Measurements from ENCODE around the gene EFNA1. TPM values are rescaled to one million over a fixed set of nuclear protein-coding genes. Genes with fewer than 3 reads are reported as not detected.
"Not testable (repeated sequence)": the region's sequence is repeated elsewhere in the genome, so short reads cannot be mapped to it uniquely, and the experiment has no call there.

Gene EFNA1
- total RNA-seq, 1 donor from 2014 or later = 66.7 TPM

DNA sequence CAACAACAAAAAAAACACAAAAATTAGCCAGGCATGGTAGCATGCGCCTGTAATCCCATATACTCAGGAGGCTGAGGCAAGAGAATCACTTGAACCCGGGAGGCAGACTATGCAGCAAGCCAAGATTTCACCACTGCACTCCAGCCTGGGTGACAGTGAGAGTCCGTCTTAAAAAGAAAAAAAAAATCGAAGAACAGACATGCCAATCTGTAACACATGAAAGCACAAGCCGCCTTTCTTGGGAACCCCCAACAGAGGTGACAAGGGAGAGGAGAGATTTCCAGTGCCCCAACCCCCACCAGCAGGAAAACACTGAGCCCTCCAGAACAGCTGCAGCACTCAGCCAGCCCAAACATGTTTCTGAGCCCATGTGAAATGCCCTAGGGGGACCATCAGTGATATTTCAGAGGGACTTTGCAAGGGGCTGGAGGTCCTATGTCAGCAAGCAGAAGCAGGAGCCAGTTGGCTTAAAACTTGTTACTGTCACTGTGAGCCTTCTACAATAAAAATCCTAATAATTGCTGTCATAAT, 14.2 kb upstream of the EFNA1 start:
- no peaks in the 10 kb centered on the region for H3K9me3 ChIP-seq
- TF ChIP-seq, protein P1, sequence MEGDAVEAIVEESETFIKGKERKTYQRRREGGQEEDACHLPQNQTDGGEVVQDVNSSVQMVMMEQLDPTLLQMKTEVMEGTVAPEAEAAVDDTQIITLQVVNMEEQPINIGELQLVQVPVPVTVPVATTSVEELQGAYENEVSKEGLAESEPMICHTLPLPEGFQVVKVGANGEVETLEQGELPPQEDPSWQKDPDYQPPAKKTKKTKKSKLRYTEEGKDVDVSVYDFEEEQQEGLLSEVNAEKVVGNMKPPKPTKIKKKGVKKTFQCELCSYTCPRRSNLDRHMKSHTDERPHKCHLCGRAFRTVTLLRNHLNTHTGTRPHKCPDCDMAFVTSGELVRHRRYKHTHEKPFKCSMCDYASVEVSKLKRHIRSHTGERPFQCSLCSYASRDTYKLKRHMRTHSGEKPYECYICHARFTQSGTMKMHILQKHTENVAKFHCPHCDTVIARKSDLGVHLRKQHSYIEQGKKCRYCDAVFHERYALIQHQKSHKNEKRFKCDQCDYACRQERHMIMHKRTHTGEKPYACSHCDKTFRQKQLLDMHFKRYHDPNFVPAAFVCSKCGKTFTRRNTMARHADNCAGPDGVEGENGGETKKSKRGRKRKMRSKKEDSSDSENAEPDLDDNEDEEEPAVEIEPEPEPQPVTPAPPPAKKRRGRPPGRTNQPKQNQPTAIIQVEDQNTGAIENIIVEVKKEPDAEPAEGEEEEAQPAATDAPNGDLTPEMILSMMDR (IDR thresholded peaks at IDR 0.05) = no peak
- H3K27me3 ChIP-seq = no peaks in the 10 kb centered on the region
- no peaks in the 10 kb centered on the region for H3K36me3 ChIP-seq
- no peak overlapping the region for H3K4me3 ChIP-seq
- H3K27ac ChIP-seq = no peak overlapping the region
- intact Hi-C loops (cut with DNase I) = no loop called here
- DNase-seq (ENCODE audit: low spot score in 2 of 2) = no peak
- H3K4me1 ChIP-seq = no peaks in the 10 kb centered on the region

DNA sequence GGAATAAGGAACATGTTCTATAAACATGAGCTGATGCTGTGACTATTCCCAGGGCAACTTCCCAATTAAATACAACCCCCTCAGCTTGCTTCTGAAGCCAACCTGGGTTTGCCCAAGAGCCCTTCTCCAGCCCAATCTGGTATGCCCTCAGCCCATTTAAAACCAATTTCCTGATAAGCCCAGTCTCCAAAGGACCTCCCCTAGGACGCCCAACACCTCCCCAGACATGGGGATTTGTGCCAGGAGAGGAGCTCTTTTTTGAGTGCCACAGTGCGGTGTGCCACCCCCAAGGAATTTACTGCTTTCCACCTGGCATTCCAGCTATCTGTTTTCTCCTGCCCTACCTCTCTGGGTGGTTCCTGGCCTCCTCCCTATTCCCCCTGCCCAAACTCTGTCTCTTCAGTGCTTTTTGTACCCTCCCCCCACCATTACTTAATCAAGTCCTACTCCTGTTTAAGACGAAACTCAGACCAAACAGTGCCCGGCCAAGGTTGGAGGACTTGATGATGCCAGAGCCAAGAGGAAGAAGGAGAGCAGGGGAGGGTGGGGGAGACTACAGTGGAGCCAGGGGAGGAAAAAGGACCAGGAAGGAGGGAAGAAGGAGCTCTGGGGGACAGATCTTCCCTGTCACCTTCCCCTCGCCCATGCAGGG, 11.4 kb upstream of the EFNA1 start:
- Histone ChIP-seq H3K36me3 (no peaks in the 10 kb centered on the region), H3K27ac (no peak overlapping the region), H3K4me3 (no peak overlapping the region), H3K9me3 (no peaks in the 10 kb centered on the region), H3K4me1 (no peaks in the 10 kb centered on the region), H3K27me3 (no peaks in the 10 kb centered on the region)
- no peak for DNase-seq (ENCODE audit: low spot score in 2 of 2)
- intact Hi-C loops (cut with DNase I) = no loop called here
- TF ChIP-seq, protein P1 (IDR thresholded peaks at IDR 0.05) = no peak

DNA sequence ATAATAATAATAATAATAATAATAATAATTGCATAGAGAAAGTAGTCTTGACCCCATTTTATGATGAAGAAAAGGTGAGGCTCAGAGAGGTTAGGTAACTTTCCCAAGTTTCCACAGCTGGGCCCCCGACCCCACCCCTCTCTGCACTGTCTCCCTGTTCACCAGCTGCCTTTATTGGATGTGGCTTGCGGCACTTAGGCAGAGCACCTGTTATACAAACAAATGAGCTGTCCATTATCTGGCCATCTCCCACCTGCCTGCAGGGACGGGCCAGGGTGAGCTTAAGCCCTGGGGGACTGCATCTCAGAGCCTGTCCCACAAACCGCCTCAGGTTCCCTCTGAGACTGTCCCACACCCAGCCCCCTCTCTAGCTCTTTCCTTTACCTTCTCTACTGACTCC, 10.1 kb upstream of the EFNA1 start:
- no peak for DNase-seq (ENCODE audit: low spot score in 2 of 2)
- H3K27ac ChIP-seq = no peak overlapping the region
- no peaks in the 10 kb centered on the region for H3K27me3 ChIP-seq
- intact Hi-C loops (cut with DNase I) = no loop called here
- H3K36me3 ChIP-seq = no peaks in the 10 kb centered on the region
- TF ChIP-seq, protein P1 (IDR thresholded peaks at IDR 0.05) = no peak
- no peak overlapping the region for H3K4me3 ChIP-seq
- H3K9me3 ChIP-seq = no peaks in the 10 kb centered on the region
- no peaks in the 10 kb centered on the region for H3K4me1 ChIP-seq

DNA sequence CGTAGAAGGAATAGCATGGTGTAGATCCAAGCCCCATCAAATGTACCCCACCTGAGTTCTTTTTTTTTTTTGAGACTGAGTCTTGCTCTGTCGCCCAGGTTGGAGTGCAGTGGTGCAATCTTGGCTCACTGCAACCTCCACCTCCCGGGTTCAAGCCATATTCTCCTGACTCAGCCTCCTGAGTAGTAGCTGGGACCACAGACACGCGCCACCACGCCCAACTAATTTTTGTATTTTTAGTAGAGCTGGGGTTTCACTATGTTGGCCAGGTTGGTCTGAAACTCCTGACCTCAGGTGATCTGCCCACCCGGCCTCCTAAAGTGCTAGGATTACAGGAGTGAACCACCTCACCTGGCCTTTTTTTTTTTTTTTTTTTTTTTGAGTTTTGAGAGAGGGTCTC, 9.6 kb upstream of the EFNA1 start:
- H3K36me3 ChIP-seq; DNase-seq (ENCODE audit: low spot score in 2 of 2); H3K4me1 ChIP-seq; H3K27me3 ChIP-seq; H3K27ac ChIP-seq; H3K9me3 ChIP-seq; intact Hi-C loops (cut with DNase I); H3K4me3 ChIP-seq: not testable (repeated sequence)

DNA sequence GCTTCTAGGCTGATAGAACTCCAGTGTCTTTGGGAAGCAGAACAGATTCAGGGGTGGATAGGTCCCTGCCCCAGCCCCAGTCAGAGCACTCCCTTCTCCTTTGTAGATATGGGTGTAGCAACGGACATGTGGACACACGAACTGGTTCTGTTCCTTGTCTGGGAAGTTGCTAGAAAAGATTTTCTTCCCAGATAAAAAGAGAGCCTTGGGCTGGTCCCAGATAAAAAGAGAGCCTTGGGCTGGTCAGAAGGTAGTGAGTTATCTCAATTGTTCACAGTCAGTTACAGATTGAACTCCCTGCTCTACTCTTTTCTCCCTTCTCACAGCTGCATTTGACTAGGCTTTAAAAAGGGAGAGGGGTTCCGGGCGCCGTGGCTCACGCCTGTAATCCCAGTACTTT, 7.4 kb upstream of the EFNA1 start:
- Histone ChIP-seq H3K9me3 (no peaks in the 10 kb centered on the region), H3K27me3 (no peaks in the 10 kb centered on the region), H3K4me3 (no peak overlapping the region), H3K36me3 (no peaks in the 10 kb centered on the region), H3K4me1 (no peaks in the 10 kb centered on the region), H3K27ac (no peak overlapping the region)
- intact Hi-C loops (cut with DNase I) = no loop called here
- TF ChIP-seq, protein P1 (IDR thresholded peaks at IDR 0.05) = no peak
- no peak for DNase-seq (ENCODE audit: low spot score in 2 of 2)

DNA sequence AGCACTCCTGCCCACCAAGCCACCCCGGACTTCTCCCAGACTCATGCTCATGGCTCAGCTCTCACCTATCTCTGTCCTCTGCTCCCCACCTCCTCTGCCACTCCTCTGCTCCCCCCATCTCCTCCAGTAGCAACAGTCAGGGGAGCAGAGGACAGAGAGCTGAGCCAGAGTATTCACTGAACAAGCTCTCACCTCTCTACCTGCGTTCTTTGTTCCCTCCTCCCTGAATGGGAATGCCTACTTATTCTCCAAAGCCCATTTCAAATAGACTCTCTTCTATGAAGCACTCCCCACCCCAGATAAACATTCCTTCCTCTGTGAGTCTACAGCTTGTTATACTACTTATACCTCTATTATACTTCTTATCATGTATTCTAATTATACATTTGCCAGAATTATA, 6.4 kb upstream of the EFNA1 start:
- TF ChIP-seq, protein P1 (IDR thresholded peaks at IDR 0.05) = no peak
- no peaks in the 10 kb centered on the region for H3K36me3 ChIP-seq
- no peak overlapping the region for H3K4me3 ChIP-seq
- no peak overlapping the region for H3K27ac ChIP-seq
- no peak for DNase-seq (ENCODE audit: low spot score in 2 of 2)
- peaks cover 0 to 4% of the 10 kb centered on the region in 2 donors for H3K4me1 ChIP-seq
- intact Hi-C loops (cut with DNase I) = no loop called here
- H3K27me3 ChIP-seq = no peaks in the 10 kb centered on the region
- H3K9me3 ChIP-seq = no peaks in the 10 kb centered on the region
